Bronchial epithelial cell (primary cell): ENCODE results near the gene VAV3. TPM values are rescaled to one million over a fixed set of nuclear protein-coding genes. Genes with fewer than 3 reads are reported as not detected.

Experiments
- DNase-seq: peaks from one replicate; pipeline ENCODE4 v3.0.0-alpha.2; 2010; ENCODE audit warnings: low read depth
- FAIRE-seq: peaks from 2 replicates; lab custom pipeline; 2011; peaks lifted over from hg19 to GRCh38; lab: Jason Lieb, UNC
- H3K27me3 ChIP-seq: 2 replicates; pipeline ENCODE4 v1.5.1; 2011; ENCODE audit warnings: low read length; ENCODE audit not compliant: control insufficient read depth, insufficient read depth
- H3K36me3 ChIP-seq: 2 replicates; pipeline ENCODE4 v1.5.1; 2011; ENCODE audit warnings: low read length; ENCODE audit not compliant: control insufficient read depth, insufficient read depth
- H3K4me3 ChIP-seq: 2 replicates; pipeline ENCODE4 v1.5.1; 2011; ENCODE audit warnings: mild to moderate bottlenecking, low read depth, low read length, control low read depth
- total RNA-seq: library from RNA; depleted of rRNA; stranded (reverse); fragments of >200 nt; gene quantifications from 2 replicates; pipeline ENCODE4 v1.2.1, GENCODE V29; 2014
- TF ChIP-seq, protein P1 (sequence below): IDR thresholded peaks from 2 replicates; pipeline ENCODE4 v1.5.1; 2011; ENCODE audit warnings: mild to moderate bottlenecking, moderate library complexity, low read length, control low read depth, inconsistent platforms; ENCODE audit not compliant: insufficient read depth, severe bottlenecking

Gene VAV3
- total RNA-seq, 1 donor from 2014 or later: 10.5 TPM

- TF ChIP-seq, protein P1, sequence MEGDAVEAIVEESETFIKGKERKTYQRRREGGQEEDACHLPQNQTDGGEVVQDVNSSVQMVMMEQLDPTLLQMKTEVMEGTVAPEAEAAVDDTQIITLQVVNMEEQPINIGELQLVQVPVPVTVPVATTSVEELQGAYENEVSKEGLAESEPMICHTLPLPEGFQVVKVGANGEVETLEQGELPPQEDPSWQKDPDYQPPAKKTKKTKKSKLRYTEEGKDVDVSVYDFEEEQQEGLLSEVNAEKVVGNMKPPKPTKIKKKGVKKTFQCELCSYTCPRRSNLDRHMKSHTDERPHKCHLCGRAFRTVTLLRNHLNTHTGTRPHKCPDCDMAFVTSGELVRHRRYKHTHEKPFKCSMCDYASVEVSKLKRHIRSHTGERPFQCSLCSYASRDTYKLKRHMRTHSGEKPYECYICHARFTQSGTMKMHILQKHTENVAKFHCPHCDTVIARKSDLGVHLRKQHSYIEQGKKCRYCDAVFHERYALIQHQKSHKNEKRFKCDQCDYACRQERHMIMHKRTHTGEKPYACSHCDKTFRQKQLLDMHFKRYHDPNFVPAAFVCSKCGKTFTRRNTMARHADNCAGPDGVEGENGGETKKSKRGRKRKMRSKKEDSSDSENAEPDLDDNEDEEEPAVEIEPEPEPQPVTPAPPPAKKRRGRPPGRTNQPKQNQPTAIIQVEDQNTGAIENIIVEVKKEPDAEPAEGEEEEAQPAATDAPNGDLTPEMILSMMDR: no peak
These were observed 1.6 kb upstream of the VAV3 start for GRCh38 chr1:107966550-107966949.

GRCh38 chr1:107964336-107965109 lies 457 bp downstream of the VAV3 start:
- Histone ChIP-seq H3K27me3 (peaks cover 12% of the 10 kb centered on the region), H3K36me3 (no peaks in the 10 kb centered on the region), H3K4me3 (peak overlapping the region; percentile 32)
- TF ChIP-seq, protein P1: no peak
- peak; percentile 20 for DNase-seq
- no peak for FAIRE-seq

More at GRCh38 chr1:107966550-107966949, 1.6 kb upstream of the VAV3 start:
- H3K36me3 ChIP-seq: no peaks in the 10 kb centered on the region
- no peak overlapping the region for H3K4me3 ChIP-seq
- FAIRE-seq (no peak), DNase-seq (no peak)
- H3K27me3 ChIP-seq: peaks cover 12% of the 10 kb centered on the region

DNA sequence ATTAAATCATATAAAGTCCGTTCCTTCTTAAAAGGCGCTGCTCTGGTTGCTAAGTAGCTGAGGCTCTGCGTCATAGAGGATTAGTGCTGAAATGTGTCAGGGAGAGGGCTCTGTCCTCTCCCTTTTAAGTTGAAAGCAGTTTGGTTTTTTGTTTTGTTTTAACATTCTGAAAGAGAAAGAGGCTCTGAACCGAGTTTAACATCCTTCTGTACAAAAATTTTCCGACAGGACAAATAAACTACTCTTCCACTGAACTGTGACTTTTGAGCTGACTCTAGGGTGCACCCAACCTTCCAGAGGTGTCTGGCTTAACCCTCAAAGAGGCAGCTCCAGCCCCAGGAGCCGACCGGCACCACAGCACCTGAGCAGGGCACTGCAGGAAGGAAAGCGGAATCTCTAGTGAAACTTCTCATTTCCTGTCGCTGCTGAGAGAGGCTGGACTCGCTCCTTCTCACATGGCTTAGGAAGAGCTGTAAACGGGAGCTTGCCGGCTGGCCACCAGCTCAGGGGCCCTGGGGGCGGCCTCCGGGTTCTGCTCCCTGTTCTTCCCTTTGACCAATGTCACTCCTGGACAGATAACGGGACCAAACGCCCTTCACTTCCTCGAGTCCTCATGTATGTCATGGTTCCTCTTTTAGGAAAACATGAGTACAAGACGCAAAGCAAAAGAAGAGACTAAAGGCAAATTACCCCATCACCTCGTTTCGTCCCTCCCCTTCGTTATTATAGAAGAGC lies 1.2 kb downstream of the VAV3 start:
- TF ChIP-seq, protein P1: no peak
- DNase-seq (peak; percentile 26), FAIRE-seq (no peak)
- Histone ChIP-seq H3K36me3 (no peaks in the 10 kb centered on the region), H3K27me3 (peaks cover 12% of the 10 kb centered on the region), H3K4me3 (no peak overlapping the region)

- no peak for FAIRE-seq
- DNase-seq: no peak
- TF ChIP-seq, protein P1: no peak
- peaks cover 12% of the 10 kb centered on the region for H3K27me3 ChIP-seq
- H3K36me3 ChIP-seq: no peaks in the 10 kb centered on the region
- no peak overlapping the region for H3K4me3 ChIP-seq
These were observed 2.0 kb downstream of the VAV3 start for GRCh38 chr1:107963008-107963407.

- FAIRE-seq (no peak), DNase-seq (no peak)
- TF ChIP-seq, protein P1: no peak
- Histone ChIP-seq H3K27me3 (peaks cover 2% of the 10 kb centered on the region), H3K4me3 (no peak overlapping the region), H3K36me3 (no peaks in the 10 kb centered on the region)
These were observed 10.1 kb downstream of the VAV3 start for GRCh38 chr1:107954719-107955415.
